CD4-positive, alpha-beta T cell treated with Interleukin-6 for 4 hours (primary cell): ENCODE results near the gene NT5DC2.

Experiments
- DNase-seq: peaks from one replicate; pipeline ENCODE4 v3.0.0-alpha.2; 2020; ENCODE audit warnings: mixed read lengths

Gene NT5DC2

DNA sequence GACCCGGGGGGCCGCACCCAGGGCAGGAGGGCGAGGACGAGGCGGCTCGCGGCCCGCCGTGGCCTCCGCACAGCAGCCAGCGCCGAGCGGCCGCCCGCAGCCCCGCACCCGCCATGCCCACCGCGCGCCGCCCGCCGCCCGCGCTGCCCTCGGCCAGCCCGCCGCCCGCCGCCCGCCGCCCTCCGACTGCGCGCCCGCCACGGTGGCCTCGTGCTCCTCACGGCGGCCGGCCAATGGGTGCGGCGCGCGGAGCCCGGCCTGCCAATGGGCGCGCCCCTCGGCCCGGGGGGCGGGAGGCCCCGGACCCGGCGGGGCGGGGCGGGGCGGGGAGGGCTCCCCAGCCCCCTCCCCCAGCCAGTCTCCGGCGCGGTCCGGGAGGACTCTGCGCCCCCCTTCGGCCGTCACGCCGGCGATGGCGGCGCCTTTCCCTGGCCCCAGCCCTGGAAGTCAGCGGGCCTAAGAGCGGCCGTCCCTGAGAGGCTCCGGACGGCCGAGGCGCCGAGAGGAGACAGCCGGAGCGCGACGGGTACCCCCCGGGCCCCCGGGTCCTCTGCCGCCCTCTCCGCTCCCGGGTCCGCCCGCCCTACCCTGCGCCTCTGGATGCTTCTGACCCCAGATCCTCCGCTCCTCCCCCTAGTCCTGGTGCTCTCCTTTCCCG is at the start of gene NT5DC2:
Gene NT5DC2, minus strand, starts transcription at position 235 of the 658 bp plus-strand sequence. Its CDS starts 120 bp downstream, at position 115.
- peak; percentile 73 for DNase-seq

DNA sequence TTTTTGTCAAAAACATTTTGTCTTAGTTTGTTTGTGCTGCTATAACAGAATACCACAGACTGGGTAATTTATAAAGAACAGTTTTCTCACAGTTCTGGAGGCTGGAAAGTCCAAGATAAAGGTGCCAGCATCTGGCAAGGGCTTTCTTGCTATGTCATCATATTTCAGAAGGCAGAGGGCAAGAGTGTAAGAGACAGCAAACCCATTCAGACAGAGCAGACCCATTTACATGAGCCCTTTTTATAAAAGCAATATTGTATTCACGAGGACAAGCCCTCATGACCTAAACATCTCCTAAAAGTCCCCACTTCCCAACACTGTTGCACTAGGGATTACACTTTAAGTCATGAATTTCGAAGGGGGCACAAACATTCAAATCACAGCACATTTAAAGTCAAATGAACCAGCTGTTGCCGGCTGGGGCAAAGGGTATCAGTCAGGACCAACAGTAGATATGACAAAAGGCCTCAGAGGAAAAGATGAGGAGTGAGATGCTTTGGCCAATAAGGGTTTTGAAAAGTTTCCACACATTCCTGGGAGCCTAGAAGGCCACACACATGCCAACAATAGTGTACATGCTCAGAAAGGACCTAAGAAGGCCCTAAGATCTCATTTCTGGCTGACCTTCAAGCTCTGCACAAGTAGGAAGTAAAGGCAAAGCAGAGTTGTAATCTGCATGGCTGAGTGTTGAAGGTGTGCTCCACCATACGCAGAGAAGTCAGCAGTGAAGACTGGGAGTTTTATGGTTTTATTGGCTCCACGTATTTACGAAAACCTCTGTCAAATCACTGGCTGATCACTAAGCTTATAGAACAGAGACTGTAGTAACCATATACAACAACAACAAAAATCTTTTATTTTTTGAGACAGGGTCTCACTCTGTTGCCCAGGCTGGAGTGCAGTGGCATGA is 40.7 kb upstream of the NT5DC2 start:
- no peak for DNase-seq

DNA sequence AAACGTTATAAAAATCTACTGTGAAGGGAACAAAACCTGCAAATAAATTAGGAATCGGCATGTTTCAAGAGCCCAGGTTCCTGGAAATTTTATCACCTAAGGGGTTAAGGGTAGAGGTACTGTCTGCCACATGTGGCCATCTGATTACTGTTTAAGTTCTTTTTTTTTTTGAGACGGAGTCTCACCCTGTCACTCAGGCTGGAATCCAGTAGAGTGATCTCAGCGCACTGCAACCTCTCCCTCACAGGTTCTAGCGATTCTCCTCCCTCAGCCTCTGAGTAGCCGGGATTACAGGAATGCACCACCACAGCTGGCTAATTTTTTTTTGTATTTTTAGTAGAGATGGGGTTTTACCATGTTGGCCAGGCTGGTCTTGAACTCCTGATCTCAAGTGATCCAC is 38.6 kb upstream of the NT5DC2 start:
- no peak for DNase-seq

DNA sequence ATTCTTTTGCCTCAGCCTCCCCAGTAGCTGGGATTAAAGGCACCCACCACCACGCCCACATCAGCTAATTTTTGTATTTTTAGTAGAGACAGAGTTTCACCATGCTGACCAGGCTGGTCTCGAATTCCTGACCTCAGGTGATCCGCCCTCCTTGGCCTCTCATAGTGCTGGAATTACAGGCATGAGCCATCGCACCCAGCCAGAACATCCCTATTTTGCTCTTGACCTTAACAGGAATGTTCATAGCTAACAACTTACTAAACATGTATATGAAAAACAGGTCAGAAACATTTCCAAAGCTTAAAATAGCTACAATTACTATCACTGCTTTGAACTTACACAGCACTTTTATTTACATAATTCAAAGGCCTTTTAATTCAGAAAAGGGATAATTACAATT is 36.4 kb upstream of the NT5DC2 start:
- DNase-seq = no peak

DNA sequence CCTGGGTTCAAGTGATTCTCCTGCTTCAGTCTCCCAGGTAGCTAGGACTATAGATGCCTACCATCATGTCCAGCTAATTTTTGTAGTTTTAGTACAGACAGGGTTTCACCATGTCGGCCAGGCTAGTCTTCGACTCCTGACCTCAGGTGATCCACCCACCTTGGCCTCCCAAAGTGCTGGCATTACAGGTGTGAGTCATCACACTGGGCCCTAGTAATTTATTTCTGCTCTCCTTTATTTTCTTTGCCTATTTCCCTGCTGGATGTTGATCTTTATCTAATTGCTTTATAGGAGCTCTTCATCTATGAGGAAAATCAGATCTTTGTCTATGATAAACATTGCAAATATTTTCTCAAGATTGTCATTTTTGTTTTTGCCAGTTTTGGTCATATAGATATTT is 34.4 kb upstream of the NT5DC2 start:
- DNase-seq = no peak

DNA sequence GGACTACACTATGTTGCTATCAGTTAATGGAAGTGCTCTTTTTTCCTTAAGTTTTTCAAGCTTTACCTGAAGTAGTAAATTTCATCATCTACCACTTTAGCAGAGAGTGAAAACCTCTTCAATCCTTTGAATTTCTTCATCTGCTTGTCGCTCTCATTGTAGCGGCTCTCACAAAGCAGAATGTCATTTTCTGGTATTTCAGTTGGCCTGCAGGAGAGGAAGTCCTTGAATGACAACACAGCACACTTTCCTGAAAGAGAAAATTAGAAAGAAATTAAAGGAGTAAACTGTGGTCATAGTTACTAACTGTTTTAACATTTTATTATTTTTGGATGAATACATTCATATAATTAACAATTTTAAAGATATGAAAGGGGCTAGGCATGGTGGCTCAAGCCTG is 30.3 kb upstream of the NT5DC2 start:
- no peak for DNase-seq

DNA sequence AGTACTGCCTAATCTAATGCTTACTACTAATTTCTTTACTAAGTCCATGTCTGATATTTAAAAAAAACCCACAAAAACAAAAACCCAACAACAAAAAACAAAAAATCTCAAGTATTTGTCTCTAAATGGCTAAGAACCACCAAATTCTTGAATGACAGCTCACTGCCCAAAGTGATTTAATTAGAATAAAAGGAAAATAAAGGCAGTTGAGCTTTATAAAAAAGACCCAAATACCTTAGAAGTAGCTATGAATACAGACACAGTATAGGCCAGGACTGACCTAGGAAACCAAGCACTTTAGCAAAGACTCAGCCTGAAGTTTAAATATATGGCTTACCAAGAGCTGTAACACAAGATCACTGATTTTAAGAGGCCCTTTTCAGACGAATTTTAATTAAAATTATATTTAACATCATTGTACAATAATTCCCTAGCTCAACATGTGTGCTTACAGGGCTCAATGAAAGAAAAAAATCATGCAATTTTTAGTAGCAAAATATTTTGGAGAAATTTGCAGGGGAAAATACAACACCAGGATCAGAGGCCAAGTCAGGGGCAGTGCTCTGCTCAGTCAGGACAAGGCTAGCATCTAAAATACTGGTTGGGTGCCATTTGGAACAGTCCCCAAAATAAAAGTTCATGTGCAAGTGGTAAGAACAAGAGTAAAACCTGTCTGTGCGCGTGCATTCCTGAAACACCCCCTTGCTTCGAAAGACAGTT is 27.5 kb upstream of the NT5DC2 start:
- DNase-seq = no peak

DNA sequence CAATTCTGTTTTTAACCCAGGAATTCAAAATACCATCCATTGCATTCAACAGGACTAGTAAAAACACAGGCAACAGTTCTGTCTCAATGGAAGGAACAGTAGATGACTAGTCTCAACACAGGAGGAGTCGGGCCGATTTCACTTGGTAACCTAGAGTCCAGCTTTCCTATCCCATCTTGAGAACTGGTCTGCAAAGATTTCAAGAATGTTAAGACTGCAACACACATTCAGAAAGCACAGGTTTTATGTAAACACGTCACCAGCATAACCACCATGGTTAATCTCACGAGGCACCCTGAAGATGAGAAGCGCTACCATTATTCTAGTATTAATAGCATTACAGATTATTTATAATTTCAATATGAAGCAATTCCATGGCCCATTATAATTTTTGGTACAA is 24.8 kb upstream of the NT5DC2 start:
- DNase-seq = no peak

DNA sequence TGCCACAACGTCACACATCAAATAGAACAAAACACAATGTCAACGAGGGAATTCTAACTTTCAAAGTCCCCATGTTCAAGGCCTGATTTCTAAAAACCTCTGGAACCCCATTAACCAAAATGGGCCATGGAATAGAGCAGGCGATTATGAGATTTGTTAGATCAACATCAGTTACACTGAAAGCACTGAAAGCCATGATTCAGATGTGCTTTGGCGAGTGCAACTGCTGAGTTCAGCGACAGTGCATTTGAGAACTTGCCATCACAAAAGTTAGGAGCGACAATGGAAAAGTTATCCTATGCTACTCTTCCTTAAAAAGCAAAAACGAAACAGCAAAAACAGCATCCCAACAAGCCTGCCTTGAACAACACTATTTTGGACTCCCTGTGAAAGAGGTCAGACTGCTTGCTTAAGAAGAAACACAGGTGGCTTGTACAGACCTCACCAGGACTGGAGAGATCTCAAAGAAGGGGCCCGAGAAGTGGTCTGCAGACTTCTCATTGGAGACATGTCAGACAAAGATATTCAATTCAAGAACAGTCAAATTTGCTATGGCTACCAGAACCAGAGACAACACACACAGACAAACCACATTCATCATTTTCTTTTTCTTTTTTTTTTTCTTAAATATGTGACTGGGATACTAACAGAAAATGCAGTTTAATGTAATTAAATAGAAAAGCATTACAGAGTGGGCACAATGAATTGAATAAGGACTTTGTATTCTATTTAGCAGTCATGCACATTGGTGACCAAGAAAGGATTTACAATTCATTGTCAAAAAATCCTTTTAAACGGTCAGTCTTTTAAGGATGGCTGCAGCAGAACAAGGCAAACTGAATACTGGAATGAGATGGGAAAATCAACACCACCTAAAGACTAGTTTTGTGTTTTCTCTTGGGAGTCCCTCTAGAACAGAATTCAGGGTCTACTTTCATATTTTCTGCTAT is 23.6 kb upstream of the NT5DC2 start:
- DNase-seq = no peak

DNA sequence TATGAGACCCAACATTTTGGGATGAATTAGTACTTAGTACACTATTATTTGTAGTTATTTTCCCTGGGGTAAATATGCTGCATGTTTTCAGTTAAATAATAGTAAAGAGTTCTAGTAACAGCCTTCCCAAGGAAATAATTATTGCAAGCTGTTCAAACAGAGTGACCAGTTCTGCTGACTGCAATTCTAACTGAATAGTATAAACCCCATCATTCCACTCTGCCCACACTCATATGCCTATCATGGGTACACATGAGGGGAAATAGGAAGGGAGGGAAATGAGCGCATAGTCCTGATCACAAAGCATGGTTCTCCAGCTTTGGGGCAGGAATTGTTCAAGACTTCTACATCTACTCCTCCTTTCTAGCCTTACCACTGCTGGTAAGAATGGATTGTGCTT is 21.4 kb upstream of the NT5DC2 start:
- no peak for DNase-seq

DNA sequence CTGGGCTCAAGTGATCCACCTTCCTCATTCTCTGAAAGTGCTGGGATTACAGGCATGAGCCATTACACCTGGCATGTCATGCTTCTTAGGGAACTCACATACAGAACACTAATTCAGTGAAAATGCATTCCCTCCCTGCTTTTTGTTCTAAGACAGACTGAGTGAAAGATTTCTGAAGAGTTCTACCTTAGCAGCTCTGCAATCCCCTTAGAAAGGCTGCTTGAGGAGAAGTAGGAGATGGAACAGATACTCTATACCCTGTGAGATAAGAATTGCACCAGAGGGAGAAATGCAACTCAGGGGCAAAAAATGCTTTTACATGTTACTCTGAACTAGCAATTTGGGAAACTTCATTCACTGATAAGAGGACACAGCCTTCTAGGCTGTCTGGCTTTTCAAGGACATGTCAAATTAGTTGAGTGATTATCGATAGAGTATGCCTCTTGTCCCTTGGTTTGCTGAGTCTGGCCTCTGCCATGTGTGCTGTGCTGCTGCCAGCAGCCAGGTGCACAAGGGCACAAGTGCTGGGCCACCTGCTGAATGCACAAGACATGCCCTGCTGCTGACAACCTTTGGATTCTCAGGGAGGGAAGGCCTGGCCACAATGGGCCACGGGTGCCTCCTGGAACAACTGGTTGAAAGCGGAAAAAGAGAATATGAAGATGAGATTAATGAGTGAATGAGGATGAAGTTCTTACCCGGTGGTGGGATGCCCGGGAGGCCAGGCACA is 20.5 kb upstream of the NT5DC2 start:
- DNase-seq = no peak

DNA sequence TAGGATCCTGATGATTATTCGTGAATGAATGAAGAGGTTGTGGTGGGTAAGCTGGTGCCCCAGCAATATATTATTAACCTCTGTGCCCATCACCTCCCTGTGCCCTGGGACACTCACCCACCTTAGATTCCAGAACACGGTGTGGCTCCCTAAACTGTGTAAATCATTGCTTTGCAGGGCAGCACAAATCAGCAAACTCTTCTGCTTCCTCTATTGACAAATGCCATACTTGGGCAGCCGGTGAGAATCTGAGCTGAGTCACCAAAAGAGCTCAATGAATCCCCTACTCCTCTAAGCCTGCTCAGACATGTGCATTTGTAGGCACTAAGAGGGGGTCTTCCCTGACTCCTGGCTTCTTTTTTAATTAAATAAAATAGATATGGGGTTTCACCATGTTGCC is 18.4 kb upstream of the NT5DC2 start:
- DNase-seq = no peak

DNA sequence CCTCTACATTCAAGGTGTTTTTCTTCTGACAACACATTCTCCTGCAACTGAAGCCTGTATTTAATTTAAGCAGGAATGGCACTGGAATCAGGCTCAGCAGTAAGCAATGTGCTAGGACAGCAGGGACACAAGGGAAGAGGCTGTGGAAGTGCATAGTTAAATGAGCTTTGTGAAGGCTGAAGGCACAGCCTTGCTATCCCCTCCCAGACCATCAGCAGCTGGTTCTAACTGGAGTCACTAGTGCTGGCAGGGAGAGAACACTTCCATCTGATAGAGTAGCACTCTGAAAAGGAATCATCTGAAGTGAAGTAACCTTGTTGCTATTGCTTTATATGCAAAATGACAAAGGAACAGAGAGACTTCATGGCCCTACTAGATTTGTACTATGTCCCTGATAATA is 17.5 kb upstream of the NT5DC2 start:
- no peak for DNase-seq

DNA sequence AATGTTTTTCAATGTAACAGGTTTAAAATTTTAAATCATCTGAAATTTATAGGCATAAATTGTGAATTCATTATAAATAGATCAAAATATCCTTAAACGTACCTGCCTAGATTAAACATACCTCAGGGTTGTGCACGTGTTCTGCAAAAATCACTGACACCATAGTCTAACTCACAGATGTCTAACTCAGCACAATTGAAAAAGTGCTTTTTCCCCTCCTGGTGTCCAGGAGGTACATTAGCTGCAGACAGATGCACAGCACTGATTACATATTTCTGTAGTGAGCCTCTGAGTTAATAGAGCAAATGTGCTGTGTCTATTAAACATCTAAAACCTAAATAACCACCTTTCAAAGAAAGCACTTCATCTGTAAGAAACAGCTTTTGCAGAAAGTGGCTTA is 13.5 kb upstream of the NT5DC2 start:
- no peak for DNase-seq

DNA sequence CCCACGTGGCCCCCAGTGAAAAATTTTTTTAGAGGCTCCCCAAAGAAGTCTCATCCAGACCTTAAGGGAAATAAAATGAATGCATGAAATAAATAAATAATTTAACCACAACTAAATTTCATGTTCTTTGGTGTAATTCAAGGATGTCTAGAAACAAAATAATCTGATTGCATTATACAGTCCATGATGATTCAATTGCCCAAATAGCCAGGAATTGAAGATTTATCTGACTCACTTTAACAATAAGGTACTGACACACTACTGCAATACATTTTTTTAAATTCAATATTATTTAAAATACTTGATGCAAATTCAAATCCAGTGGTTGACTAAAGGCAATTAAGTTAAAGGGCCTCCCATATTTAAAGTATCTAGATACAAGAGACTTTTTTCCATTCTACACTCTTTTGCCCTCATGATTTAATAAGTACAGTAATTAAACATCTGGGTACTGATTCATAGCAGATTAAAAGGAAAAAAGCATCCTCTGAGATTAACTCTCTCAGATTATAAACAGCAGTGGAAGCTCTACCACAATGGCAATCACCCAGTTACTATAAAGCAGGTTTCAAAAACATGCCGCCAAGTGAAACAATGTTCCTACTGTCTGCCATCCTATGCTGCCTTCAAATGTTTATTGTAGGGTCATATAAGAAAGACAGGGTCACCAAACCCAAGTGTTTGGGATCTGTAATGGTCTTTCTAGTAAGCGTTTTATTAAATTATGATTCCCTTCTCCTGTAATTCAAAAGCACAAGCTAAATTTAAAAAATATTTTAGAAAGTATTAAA is 12.6 kb upstream of the NT5DC2 start:
- no peak for DNase-seq

DNA sequence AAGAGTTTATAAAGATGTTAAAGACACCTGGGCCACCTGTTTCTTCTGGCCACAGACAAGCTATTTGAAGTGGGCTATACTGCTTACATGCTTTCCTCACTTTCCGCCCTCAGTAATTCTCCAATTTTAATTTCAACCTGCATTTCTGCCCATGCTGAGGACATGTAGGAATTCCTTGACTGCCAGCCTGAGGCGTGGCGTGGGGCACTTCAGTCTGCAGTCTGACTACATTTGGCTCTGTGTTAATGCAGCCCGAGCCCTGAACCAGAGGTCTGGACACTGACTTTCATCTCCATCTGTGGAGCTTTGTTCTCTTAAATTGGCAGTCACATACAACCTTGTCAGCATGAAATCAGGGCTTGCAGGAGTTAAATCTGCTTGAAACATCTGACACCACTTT is 11.3 kb upstream of the NT5DC2 start:
- DNase-seq = no peak

DNA sequence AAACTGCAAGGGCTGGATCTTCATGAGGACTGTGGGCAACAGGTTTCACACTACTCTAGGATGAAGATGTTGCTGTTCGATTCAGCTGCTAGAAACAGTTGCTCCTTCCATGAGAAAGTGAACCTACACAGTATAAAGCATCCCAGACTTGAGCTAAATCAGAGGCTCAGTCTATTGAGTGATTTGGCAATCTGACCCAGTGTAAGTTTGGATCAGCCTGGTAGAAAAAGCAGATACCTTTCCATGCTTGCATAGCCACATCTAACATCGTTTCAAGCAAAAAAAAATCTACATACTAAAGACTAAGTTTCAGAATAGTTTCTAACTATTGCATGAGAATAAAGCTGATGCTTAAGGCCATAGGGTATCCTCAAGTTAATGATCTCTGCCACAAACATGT is 7.4 kb upstream of the NT5DC2 start:
- no peak for DNase-seq

DNA sequence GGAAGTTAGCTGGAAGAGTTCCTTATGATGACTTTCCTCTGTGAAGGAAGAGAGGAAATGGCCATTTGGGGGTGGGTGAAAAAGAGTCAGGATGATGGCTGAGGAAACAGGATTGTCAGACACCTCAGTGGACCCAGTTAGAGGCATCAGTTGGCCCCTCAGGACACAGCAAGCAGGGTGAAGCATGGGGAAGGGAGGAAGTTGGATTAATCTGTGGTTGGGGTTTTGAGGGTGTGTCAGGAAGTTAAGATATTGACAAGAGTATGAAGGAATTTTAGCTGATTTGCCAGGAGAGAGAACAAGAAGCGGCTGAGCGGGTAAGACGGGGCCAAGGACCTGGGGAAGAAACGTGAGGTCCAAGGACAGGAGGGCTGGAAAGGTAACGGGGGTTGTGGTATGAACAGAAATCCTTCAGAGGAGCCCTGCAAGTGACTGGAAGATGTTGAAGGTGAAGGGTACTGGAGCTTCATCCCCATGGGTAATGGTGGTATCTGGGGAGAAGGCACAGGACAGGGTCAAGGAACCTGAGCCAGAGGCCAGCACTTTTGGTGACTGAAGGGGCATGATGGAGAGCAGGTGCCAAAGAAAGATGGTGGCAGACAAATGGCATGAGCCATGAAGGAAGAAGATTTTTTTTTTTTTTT is 5.5 kb upstream of the NT5DC2 start:
- DNase-seq = no peak

DNA sequence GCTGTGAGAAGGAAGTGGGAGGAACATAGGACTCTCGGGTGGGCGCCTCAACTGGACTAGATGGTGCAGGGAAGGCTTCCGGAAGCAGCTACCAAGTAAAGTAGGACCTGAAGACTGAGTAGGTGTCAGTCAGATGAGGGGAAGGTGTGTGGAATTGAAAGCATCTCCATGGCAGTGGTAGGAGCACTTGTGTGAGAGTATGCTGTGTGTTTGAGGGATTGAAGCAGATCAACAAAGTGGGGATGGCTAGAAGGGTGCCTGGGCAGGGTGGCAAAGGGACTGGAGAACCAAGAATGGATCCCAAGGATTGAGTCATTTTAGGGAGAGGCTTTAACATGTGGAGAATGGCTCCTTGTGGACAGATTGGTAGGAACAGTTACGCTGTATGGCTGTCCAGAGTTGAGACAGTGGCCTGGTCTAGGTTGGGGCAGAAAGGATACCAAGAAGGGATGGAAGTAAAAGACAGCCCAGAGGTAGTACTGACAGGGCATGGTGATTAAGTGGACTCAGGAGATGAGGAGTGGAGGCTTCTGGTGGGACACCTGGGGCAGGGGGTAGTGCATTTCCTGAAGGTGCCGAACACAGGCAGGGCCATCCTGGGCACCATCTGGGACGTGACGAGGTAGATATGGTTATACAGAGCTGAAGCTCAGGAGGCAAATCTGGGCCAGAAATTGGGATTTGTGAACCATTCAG is 4.2 kb upstream of the NT5DC2 start:
- DNase-seq = no peak

DNA sequence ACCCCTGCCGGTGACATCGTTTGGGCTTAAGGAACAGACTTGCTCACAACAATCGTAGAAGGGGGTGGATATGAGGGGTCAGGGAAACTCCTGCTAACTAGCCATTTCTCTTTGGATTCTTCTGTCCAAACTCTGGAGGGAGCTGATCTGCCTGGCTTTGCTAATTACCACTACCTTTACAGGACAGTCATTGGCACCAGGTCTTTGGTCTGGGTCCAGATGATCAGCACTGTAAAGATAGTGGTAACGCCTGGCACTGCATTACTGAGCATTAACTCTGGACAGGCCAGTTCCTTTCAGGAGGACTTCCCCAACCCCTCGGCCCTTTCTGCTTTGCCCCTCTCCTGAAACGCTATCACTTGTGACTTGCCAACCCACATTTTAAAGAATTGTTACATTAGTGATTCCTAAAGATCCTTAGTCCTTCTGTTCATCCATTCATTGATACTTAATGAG is 3.5 kb upstream of the NT5DC2 start:
- DNase-seq = no peak
